GM19372 (cell line): Measurements from ENCODE around the gene LLGL1.
A peak's percentile ranks its signal among the peaks of the same experiment; 100 is the strongest.

Source experiments
- ATAC-seq: cut with Tn5 transposase; IDR thresholded peaks from one replicate; pipeline ENCODE4 v1.9.1; 2021; ENCODE audit warnings: mild to moderate bottlenecking, low read depth, moderate library complexity; ENCODE audit not compliant: unreplicated experiment

LLGL1 gene

DNA sequence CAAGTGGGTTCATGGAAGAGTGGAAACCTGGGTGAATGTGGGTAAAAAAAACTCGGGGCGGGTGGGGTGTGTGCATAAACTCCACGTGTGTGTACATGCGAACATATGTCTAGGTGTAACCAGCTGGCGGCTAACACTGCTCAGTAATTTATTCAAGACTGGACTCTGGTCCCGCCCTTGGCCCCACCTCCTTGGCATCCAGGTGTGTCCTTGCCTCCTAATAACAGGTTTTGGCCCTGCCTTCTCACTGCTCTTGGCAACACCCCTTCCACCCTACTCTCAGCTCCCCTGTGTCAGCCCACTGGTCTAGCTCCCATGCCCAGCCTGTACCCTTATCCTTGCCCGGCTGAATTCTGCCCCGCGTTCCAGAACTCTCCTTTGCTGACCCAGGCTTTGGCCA, 24.8 kb downstream of the LLGL1 start:
- ATAC-seq = no peak

DNA sequence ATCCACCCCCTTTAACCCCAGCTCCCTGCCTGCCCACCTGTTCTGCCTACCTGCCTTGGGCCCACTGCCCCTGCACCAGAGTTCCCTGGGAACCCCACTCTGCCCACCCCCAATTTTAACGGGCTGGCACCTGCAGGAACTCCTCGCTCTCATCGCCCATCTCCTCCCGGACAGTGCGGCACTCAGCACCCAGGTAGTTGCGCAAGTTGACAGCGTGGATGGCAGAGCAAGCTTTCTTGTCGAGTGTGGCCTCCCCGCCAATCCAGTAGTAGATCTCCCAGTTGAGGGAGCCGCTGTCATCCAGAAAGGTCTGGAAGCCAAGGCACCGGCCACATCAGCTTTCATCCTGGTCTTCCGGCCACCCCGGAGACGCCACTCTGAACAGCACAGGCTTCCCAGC, 25.3 kb downstream of the LLGL1 start:
- ATAC-seq = no peak

DNA sequence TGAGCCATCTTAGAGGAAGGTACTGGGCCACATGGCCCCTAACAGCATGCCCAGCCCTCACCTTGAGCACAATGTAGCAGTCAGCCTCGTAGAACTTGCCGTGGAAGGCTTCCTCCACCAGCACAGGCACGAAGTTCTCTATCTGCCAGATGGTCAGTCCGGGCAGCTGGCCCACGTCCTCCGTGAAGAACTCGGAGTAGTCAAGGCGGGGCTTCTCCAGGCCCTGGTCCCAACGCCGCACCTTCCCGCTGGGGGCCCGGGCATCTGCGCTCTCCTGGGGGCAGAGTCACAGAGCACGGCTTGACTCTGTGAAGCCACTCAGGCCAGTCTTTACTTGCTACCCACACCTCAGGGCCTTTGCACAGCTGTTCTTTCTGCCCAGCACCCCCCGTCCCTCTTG, 25.8 kb downstream of the LLGL1 start:
- ATAC-seq = no peak

DNA sequence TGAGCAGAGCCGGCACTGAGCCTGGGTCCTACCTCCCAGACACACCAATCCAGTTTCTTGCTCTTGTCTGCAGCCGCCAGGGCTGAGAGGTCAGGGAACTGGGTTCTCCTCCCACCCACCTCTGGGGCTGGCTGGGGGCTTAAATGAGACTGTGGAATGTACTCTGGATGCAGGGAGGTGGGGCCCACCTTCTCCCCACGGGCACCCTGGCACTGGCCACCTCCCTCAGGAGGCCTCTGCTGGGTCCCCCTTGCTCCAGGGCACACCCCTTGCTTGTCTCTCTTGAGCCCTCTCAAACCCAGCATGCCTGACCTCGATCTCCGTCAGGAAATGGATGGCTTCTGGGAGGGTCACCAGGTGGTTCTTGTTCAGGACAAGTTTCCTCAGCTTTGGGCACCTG, 26.7 kb downstream of the LLGL1 start:
- ATAC-seq = no peak

DNA sequence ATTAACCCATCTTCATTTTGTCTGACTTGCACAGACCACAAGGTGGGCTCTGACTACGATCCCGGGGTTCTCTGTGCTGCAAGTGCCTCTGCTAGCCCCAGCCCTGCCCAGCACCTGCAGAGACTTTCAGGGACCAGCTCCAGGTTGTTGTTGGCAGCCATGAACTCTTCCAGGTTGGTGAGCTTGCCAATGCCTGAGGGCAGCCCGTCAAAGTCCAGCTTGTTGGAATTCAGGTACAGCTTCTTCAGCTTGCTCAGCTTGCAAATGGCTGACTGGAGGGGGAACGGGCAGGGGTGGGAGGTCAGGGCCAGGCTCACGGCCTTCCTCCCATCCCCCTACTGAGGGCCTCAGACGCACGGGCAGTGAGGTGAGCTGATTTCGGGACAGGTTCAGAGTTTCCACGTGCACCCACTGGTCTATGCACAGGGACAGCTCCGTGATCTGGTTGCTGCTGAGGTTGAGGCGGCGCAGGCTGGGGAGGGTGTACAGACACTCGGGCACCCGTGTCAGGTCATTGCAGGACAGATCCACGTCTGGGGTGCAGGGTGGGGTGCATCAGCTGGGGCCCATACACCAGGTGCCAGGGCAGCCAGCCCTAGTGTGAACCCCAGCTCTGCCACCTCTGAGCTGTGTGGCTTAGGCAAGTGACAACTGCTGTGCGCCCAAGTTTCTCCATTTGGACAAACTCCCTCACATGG, 27.9 kb downstream of the LLGL1 start:
- no peak for ATAC-seq

DNA sequence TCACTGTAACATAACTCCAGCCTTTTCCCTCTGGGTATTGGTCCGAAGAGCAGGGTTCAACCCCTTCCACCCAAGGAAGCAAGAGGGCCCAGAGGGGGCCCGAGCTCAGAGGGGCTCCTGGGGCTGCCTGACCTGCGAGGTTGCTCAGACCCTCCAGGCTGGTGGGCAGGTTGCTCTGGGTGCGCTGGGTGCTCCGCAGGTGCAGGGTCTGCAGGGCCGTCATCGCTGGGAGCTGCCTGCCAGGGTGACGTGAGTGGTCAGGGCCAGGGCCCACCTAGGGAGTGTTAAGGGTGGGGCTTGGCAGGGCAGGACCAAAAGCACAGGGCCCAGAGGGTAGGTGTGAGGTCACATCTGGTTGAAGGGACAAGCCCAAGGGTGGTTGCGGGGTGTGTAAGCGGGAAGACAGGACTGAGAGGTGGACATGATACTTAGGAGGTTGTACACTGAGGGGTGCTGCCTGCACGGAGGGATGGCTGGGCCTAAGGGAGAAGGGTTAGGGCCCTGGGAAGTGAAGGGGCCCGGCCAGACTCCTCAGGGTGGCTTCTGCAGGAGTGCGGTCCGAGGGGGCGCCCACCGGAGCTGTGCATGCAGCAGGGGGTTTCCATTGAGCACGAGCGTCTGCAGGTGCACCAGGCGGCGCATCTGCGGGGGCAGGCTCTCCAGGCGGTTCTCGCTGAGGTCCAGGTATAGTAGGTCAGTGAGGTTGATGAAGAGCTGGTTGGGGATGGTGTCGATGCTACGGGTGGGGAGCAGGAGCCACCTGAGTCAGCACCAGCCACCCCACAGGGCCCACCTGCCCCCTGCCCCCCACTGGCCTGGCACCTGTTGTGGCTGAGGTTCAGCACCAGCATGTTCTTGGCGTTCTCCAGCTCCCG, 28.7 kb downstream of the LLGL1 start:
- ATAC-seq = no peak

DNA sequence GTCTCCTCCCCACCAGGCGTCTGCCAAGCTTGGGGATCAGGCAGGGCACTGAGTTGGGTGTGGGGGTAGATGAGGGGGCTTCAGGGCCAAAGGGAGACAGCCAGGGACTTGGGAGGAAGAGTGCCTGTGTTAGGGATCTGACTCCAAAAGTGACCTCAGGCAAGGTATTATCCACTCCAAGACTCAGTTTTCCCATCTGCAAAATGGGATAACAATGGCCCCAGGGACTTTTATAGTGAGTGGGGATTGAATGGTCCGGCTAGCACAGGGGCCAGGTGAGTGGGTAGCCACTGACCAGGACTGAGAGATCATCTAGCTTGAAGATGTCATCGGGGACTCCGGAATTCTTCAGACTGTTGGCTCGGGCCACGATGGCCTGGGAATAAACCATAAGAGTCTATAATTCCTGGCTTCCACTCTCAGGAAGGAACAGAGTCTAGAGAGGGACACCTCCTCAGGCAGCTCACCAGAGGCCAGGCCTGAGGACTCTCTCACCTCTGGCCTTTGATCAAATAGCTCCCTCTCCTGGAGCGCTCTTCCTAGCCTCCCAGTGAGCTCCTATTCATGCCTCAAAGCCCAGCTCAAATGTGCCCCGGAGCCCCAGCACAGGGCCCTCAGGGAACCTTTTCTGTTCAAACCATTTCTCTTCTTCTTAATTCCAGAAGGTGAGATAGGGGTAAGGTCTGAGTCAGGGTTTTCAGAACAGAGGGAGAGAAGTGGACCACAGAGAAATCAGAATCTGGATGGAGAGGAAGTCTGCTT, 29.6 kb downstream of the LLGL1 start:
- no peak for ATAC-seq

DNA sequence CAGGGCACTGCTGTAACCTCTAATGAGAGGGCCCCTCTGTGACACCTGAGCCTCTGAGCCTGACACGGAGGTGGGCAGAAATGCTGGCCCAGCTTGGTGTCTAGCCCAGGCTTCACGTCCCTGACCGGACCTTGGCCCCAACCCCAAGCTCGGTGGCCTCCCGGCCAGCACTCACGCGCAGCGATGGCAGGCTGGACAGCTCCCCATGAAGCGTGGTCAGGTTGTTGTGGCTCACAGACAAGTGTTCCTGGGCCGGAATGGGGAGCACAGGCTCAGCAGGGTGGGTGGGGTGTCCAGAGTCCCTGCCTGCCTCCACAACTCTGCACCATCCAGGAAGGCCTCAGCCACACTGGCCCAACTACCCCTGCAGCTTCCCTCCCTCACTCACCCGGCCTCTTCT, 30.9 kb downstream of the LLGL1 start:
- no peak for ATAC-seq

DNA sequence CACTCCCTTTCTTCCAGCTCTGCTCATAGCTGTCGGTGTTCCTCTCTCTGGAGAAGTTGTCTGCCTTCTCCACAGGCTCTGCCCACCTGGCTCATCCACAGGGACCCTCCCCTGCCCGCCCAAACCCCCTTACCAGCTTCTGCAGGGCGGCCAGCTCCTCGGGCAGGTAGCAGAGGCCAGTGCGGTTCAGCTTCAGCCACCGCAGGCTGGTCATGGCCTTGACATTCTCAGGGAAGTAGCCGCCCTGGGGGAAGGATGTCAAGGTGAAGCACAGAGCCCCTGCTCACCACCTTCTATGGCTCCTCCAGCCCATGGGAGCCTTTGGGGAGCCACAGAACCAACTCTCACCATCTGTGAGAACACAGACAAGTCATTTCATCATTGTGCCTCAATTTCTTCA, 31.3 kb downstream of the LLGL1 start:
- no peak for ATAC-seq

DNA sequence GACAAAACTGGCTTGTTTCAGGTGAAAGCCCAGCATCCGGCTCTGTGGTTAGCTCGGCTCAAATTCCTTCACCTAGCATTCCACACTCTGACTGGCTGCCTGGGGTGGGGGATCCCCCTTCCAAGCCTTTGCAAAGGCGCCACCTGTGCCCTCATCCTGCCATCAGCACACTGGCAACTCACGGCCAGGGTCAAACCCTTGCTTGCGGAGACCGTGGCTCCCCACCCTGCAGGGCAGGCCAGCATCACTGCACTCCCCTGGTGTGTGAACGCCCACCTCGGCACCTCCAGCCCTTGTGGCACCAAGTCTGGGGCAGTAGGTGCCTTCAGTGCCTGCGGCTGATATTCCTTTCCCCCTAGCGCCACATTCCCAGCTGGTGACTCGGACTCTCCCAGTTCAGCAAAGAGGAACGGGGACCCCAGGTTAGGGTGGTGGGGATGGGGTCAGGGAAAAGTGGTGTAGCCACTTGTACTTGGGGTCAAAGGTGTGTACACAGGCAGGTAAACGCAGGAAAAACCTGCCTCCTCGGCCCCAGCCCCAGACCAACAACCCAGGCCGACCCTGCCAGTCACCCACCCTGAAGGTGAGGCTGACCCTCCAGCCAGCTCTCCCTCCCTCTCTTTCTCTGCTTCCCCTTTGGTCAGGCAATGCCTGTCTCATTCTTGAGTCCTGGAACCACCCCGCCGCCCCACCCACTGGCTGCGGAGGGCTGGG, 32.0 kb downstream of the LLGL1 start:
- no peak for ATAC-seq

DNA sequence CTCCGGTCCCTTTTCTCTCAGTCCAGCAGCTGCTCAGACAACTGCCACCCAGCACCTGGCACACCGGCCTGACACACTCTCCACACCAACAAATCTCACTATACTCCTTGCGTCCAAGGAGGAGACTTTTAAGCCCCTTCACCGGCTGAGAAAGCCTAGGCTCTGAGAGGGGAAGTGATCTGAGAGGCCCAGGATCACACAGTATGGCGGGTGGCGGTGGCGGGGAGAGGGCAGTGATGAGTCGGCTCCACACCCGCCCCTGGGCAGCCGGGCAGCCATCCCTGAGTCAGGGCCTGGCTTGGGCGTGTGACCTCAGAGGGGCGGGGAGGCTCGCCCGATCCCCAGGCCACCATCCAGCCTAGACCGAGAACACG, 32.5 kb downstream of the LLGL1 start:
- ATAC-seq = no peak

DNA sequence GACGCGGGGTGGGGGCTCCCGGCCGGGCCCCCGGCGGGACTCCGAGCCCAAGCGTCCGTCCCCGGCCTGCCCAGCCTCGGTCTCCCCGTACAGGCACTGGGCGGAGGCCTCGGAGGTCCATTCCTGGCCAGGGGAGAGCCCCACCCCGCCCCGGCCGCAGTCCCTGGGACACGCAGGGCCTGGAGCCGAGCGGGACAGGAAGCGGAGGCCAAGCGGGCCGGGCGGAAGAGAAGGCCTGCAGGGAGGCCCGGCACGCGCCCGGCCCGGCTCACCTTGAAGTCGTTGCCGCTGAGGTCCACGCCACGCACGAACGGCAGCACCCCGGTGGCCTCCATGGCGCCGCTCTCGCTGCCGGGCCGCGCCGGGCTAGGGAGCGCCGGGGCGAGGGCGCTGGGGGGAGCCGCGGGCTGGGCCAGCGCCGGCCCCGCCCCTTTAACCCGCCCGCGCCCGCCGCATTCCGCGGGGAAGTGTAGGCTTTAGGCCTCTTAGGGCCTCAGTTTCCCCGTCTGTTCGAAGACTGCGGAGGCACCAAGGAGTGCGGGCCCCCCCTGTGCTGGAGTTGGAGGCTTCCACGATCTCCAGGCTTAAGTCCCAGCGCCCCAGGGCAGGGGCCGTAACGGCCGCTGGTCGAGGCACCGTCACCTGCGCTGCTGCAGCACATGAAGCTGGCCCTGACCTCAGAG, 33.1 kb downstream of the LLGL1 start, which contains the start of gene FLII:
Gene FLII, minus strand, starts transcription at position 383 of the 683 bp plus-strand sequence. Its CDS starts 48 bp downstream, at position 335.
- no peak for ATAC-seq

DNA sequence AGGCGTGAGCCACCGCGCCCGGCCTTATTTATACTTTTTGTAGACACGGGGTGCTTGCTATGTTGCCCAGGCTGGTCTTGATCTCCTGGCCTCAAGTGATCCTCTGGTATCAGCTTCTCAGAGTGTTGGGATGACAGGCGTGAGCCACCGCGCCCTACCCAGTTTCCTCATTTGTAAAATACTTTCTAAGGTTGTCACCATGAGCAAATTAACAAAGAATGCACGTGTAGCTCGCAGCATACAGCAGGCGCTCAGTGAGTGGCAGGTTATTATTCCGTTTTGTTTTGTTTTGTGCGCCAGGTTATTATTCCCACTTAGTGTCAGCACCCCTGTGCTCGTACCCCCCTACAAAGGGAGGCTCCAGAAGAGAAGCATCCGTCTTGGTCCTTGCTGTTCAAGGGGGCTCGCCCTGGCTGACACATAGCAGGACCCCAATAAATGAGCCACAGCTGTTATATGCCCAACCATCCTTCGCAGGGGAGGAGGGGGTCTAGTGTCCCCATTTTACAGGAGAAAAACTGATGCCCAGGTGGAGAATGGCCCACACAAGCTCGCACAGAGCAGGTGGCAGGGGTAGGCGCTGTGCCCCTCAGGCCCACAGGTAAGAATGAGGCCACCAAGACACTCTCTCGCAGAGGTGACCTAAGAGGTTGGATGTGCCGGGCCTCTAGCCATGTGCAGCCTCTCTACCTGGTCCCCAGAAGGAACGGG, 34.3 kb downstream of the LLGL1 start:
- no peak for ATAC-seq

DNA sequence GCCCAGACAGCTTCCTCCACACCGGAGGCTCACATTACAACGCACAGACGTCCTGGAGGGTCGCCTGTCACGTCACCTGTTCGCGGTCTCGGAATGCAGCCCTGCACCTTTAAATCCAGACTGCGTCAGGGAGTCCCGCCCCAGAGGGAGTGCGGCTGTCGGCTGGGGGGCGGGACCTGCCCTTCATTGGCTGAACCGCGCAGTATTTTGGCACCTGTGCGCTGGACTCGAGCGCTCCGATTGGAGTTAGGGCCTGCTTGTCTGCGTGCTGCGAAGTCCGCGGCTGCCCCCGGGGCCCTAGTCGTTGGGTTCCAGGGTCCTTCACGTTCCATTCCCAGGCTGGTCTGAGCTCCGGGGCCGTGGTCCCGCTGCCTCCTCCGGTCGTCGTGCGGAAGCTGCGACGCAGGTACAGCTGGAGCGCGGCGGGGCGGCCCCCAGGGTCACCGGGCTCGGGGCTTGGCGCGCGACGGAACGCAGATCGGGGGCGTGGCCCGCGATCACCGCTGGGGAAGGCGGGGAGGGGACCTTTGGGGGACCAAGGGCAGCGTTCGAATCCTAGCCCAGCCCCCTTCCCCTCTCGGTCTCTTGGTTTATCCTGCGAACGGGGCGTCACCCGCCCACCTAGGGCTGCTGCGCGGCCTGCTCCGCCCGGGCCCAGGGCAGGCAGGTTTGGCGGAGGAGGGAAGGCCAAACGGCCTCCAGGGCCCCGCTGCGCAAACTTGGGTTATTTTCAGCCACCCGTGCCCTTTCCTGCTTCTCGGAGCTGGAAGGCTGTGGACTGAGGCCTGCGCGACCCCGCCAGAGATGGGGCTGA, 35.1 kb downstream of the LLGL1 start, which contains the start of gene MIEF2:
Gene MIEF2, plus strand, starts transcription at position 331 of the 814 bp plus-strand sequence. CDS start 2,059 bp downstream, outside the sequence.
- peak; percentile 70 for ATAC-seq

DNA sequence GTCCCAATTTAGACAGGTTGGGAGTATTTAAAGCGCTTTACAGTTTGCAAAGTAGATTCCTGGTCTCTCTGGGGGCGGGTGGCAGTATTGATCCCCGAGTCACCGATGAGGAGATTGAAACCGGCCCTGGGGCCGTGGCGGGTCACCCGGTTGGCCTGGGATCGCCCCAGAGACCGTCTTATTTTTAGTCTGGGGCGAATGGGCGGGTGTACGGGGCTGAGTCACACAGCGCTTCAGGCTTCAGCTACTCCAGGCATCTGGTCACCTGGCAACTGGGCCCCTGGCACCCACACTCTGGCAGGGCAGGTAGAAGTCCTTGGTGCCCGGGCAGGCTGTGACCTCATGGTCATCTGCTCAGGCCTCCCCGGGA, 35.7 kb downstream of the LLGL1 start:
- ATAC-seq = no peak

DNA sequence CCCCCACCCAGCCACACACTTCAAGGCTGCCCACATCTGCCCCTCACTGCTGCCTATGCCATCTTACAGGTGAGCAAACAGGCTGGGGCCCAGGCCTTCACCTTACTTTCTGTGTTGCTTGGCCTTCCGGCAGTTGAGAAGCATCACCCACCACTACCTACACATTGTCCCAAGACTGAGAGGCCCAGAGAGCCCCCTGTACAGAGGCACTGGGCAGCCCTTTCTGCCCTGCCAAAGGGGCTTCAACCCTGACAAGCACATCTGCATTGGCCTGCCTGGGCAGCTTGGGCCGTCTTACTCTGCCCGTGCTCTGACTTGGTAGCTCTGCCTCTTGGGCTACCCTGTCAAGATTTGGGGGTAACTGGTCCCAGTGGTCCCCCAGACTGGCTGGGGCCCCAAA, 36.2 kb downstream of the LLGL1 start:
- ATAC-seq = no peak

DNA sequence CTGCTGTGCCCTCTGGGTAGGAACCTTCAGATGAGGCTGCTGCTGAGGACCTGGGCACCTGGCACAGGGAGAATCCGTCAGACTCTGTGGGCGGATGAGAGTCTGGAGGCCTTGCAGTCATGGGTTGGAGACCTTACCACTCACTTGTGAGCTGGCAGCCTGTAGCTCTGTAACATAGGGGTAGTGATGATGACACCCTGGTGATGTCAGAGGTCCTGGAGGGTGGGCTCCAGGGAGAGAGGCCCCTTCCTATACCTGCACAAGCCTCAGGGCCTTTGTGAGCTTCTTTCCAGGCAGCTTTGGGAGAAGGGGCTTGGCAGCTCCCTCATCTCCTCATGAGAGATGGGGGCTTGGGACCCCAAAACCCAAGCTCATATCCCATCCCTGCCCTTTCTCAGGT, 36.7 kb downstream of the LLGL1 start:
- ATAC-seq = no peak

DNA sequence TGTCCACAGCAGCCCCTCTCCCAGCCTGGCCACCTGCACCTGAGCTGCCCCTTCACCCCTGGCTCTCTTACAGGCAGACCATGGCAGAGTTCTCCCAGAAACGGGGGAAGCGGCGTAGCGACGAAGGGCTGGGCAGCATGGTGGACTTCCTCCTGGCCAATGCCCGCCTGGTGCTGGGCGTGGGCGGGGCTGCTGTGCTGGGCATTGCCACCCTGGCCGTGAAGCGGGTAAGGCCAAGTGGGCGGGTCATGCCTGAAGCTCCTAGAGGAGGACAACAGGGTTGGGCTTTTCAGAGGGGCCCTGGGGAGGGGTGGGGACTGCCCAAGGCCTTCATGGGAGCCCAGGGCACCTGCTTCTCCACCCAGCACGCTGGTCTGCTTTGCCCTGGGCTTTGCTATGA, 37.2 kb downstream of the LLGL1 start:
- no peak for ATAC-seq
